HL-60 (cell line): Measurements from ENCODE around the gene TRERF1.

Experiments used
- CTCF ChIP-seq: IDR thresholded peaks from one replicate; pipeline ENCODE4 v1.5.1; 2011; ENCODE audit warnings: low read length, control low read depth, inconsistent platforms; ENCODE audit not compliant: insufficient read depth
- GABPA ChIP-seq: IDR thresholded peaks from 2 replicates; pipeline ENCODE4 v1.6.1; 2012; ENCODE audit warnings: low read depth
- SPI1 ChIP-seq: IDR thresholded peaks from 2 replicates; pipeline ENCODE4 v1.6.1; 2012; ENCODE audit warnings: low read depth, mild to moderate bottlenecking, borderline replicate concordance

- TF ChIP-seq CTCF (no peak), GABPA (no peak), SPI1 (no peak)
Measured at GRCh38 chr6:42263165-42263728, 188.5 kb downstream of the TRERF1 start.
